HCT116 (cell line): ENCODE data around the gene ABHD12. TPM values are rescaled to one million over a fixed set of nuclear protein-coding genes. Genes with fewer than 3 reads are reported as not detected.

Experiments used
- ATAC-seq: fragments of 200-7000 bp; cut with Tn5 transposase; 2 replicates; pipeline ENCODE4 v1.9.1; 2020; ENCODE audit warnings: mild to moderate bottlenecking, moderate library complexity
- BruUV-seq: library from RNA; stranded (reverse); fragments of 400-500 nt; replicated peaks from 2 replicates; lab custom pipeline; 2021; lab: Mats Ljungman, UMichigan
- CTCF ChIA-PET: fragments of 300-600 bp; sonication (Branson Sonifier 250); formaldehyde crosslinking; loops from one replicate; lab custom pipeline; 2021; ENCODE audit warnings: antibody characterized with exemption; lab: Charles Lee
- POLR2A ChIA-PET: fragments of 300-600, 350-600 bp; sonication (Branson Sonifier 250); formaldehyde crosslinking; loops from one replicate; lab custom pipeline; 2021; ENCODE audit warnings: antibody characterized with exemption; lab: Charles Lee
- RAD21 ChIA-PET, 2 experiments: fragments of 300-600 bp; sonication (Branson Sonifier 250); formaldehyde crosslinking; loops; one replicate each; lab custom pipeline; 2023; ENCODE audit warnings: low total read pairs in 2 of 2; ENCODE audit not compliant: uncharacterized antibody in 2 of 2, unreplicated experiment in 2 of 2, low non-redundant PET in 1 of 2; lab: Charles Lee
- DNase-seq: peaks from one replicate; pipeline ENCODE4 v3.0.0-alpha.2; 2010; ENCODE audit warnings: low read depth, low spot score
- H2AFZ ChIP-seq: fragments of 200-600 bp; shearing (Covaris generic), sonication (generic); 2 replicates; pipeline ENCODE4 v1.6.1; 2017; ENCODE audit warnings: low read depth, mixed run types, mixed read lengths, antibody characterized with exemption, low read length; ENCODE audit not compliant: poor library complexity, severe bottlenecking
- H3K27ac ChIP-seq: 2 replicates; pipeline ENCODE4 v1.5.1; 2012; ENCODE audit warnings: low read depth, low read length
- H3K27me3 ChIP-seq: fragments of 200-600 bp; sonication (generic); 2 replicates; pipeline ENCODE4 v1.6.1; 2016; ENCODE audit warnings: mixed run types, low read length, mixed read lengths; ENCODE audit not compliant: insufficient read depth
- H3K36me3 ChIP-seq, 2 experiments: fragments of 200-500 bp in 1 of 2; fragments of 200-600 bp in 1 of 2; sonication (Bioruptor generic) in 1 of 2; sonication (generic) in 1 of 2; 2 replicates each; pipeline versions ENCODE4 v1.5.1 to v1.6.1; 2014 to 2016; ENCODE audit warnings: low read length in 2 of 2, inconsistent platforms in 1 of 2, mixed read lengths in 1 of 2, mixed run types in 1 of 2; ENCODE audit not compliant: insufficient read depth in 2 of 2, control insufficient read depth in 1 of 2
- H3K4me1 ChIP-seq, 2 experiments: fragments of 200-600 bp in 1 of 2; sonication (generic) in 1 of 2; 2 replicates each; pipeline versions ENCODE4 v1.5.1 to v1.6.1; 2012 to 2017; ENCODE audit warnings: low read length in 2 of 2, inconsistent platforms in 1 of 2, mild to moderate bottlenecking in 1 of 2, mixed read lengths in 1 of 2, mixed run types in 1 of 2, moderate library complexity in 1 of 2; ENCODE audit not compliant: insufficient read depth in 2 of 2, control insufficient read depth in 1 of 2
- H3K4me2 ChIP-seq: fragments of 200-600 bp; sonication (generic); 2 replicates; pipeline ENCODE4 v1.6.1; 2017; ENCODE audit warnings: mixed run types, low read length, mixed read lengths
- H3K4me3 ChIP-seq, 2 experiments: fragments of 200-600 bp in 1 of 2; sonication (generic) in 1 of 2; replicated peaks in 1 of 2; 2 replicates each; pipeline ENCODE4 v1.5.1; 2011 to 2016; ENCODE audit warnings: low read length in 2 of 2, control low read depth in 1 of 2, low read depth in 1 of 2, mild to moderate bottlenecking in 1 of 2, mixed read lengths in 1 of 2, mixed run types in 1 of 2
- H3K79me2 ChIP-seq: fragments of 200-600 bp; sonication (generic); 2 replicates; pipeline ENCODE4 v1.6.1; 2017; ENCODE audit warnings: mild to moderate bottlenecking, mixed run types, low read length, moderate library complexity, mixed read lengths; ENCODE audit not compliant: insufficient read depth
- H3K9ac ChIP-seq: fragments of 200-600 bp; sonication (generic); 2 replicates; pipeline ENCODE4 v1.6.1; 2016; ENCODE audit warnings: low read length, mixed read lengths
- H3K9me2 ChIP-seq: fragments of 200-600 bp; sonication (generic), shearing (Covaris generic); 2 replicates; pipeline ENCODE4 v1.6.1; 2017; ENCODE audit warnings: mixed run types, mild to moderate bottlenecking, moderate library complexity; ENCODE audit not compliant: insufficient read depth
- H3K9me3 ChIP-seq, 2 experiments: fragments of 200-500 bp in 1 of 2; fragments of 200-600 bp in 1 of 2; sonication (Bioruptor generic) in 1 of 2; sonication (generic) in 1 of 2; 2 replicates each; pipeline ENCODE4 v1.6.1; 2014 to 2017; ENCODE audit warnings: low read length in 2 of 2, mixed read lengths in 2 of 2, inconsistent platforms in 1 of 2, low read depth in 1 of 2, mild to moderate bottlenecking in 1 of 2, mixed run types in 1 of 2, moderate library complexity in 1 of 2; ENCODE audit not compliant: control insufficient read depth in 1 of 2, insufficient read depth in 1 of 2
- H4K20me1 ChIP-seq: fragments of 200-600 bp; sonication (generic), shearing (Covaris generic); 2 replicates; pipeline ENCODE4 v1.6.1; 2017; ENCODE audit warnings: mixed run types, mild to moderate bottlenecking, moderate library complexity; ENCODE audit not compliant: insufficient read depth
- CEBPB ChIP-seq: IDR thresholded peaks from 2 replicates; pipeline ENCODE4 v1.6.1; 2012; ENCODE audit warnings: low read depth
- EZH2 ChIP-seq: fragments of 200-600 bp; sonication (generic); IDR thresholded peaks from 2 replicates; pipeline ENCODE4 v1.6.1; 2017; ENCODE audit warnings: antibody characterized with exemption, mixed run types
- EZH2phosphoT487 ChIP-seq: fragments of 200-600 bp; IDR thresholded peaks from 2 replicates; pipeline ENCODE4 v1.6.1; 2018; ENCODE audit warnings: antibody characterized with exemption, borderline replicate concordance
- JUND ChIP-seq: IDR thresholded peaks from 2 replicates; pipeline ENCODE4 v1.6.1; 2012
- ZFX ChIP-seq: fragments of 450-650 bp; IDR thresholded peaks from 2 replicates; pipeline ENCODE4 v1.6.1; 2017
- ZNF274 ChIP-seq: fragments of 200-500 bp; sonication (Bioruptor generic); IDR thresholded peaks from 2 replicates; pipeline ENCODE4 v1.6.1; 2014; ENCODE audit warnings: mild to moderate bottlenecking, low read depth, low read length, inconsistent platforms
- intact Hi-C: fragments of 100-400 bp; cut with micrococcal nuclease; formaldehyde crosslinking; loops from 2 replicates; pipeline ENCODE4 v1.10.0; 2022
- total RNA-seq: library from RNA; stranded (reverse); gene quantifications from one replicate; pipeline ENCODE4 v1.2.1, GENCODE V29; 2021; ENCODE audit not compliant: unreplicated experiment
- TF ChIP-seq, protein P1 (sequence below): IDR thresholded peaks from 2 replicates; pipeline ENCODE4 v1.6.1; 2012; ENCODE audit warnings: low read depth

Gene ABHD12
- total RNA-seq, 1 experiment from 2014 or later: 31.7 TPM

- H3K27ac ChIP-seq: no peak overlapping the region
- RAD21 ChIA-PET: no interaction called here
- peaks cover 2 to 9% of the 10 kb centered on the region in 2 experiments; a peak in 2 of 4 replicates for H3K36me3 ChIP-seq
- H3K4me2 ChIP-seq: no peak overlapping the region
- 0 out of 2 replicates have a peak, but pooled peaks cover 5% of the 10 kb centered on the region for H4K20me1 ChIP-seq
- no peak for ATAC-seq
- TF ChIP-seq EZH2phosphoT487: no peak
- no peak for TF ChIP-seq CEBPB
- TF ChIP-seq ZFX: no peak
- TF ChIP-seq EZH2: no peak
- no peak for TF ChIP-seq ZNF274
- TF ChIP-seq, protein P1, sequence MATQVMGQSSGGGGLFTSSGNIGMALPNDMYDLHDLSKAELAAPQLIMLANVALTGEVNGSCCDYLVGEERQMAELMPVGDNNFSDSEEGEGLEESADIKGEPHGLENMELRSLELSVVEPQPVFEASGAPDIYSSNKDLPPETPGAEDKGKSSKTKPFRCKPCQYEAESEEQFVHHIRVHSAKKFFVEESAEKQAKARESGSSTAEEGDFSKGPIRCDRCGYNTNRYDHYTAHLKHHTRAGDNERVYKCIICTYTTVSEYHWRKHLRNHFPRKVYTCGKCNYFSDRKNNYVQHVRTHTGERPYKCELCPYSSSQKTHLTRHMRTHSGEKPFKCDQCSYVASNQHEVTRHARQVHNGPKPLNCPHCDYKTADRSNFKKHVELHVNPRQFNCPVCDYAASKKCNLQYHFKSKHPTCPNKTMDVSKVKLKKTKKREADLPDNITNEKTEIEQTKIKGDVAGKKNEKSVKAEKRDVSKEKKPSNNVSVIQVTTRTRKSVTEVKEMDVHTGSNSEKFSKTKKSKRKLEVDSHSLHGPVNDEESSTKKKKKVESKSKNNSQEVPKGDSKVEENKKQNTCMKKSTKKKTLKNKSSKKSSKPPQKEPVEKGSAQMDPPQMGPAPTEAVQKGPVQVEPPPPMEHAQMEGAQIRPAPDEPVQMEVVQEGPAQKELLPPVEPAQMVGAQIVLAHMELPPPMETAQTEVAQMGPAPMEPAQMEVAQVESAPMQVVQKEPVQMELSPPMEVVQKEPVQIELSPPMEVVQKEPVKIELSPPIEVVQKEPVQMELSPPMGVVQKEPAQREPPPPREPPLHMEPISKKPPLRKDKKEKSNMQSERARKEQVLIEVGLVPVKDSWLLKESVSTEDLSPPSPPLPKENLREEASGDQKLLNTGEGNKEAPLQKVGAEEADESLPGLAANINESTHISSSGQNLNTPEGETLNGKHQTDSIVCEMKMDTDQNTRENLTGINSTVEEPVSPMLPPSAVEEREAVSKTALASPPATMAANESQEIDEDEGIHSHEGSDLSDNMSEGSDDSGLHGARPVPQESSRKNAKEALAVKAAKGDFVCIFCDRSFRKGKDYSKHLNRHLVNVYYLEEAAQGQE: no peak
- no peak for TF ChIP-seq JUND
- H3K9me3 ChIP-seq: no peaks in the 10 kb centered on the region
- H3K9ac ChIP-seq: no peak overlapping the region
- BruUV-seq: no TSS peak
- H3K4me1 ChIP-seq: no peaks in the 10 kb centered on the region
- no peaks in the 10 kb centered on the region for H3K27me3 ChIP-seq
- no peak overlapping the region for H3K4me3 ChIP-seq
- intact Hi-C loops: loop anchor here (10.0 kb wide), 1 partner anchor 55 kb away; no protein-coding TSS in a partner anchor
- no peak overlapping the region for H2AFZ ChIP-seq
- no peaks in the 10 kb centered on the region for H3K9me2 ChIP-seq
- no peak for DNase-seq
- CTCF ChIA-PET: no interaction called here
- no peaks in the 10 kb centered on the region; the same call in 1 of the 2 replicates for H3K79me2 ChIP-seq
- POLR2A ChIA-PET: no interaction called here
Observed at GRCh38 chr20:25269833-25270170, 120.8 kb downstream of the ABHD12 start.
